OCI-LY3 (cell line): ENCODE measurements around the gene UBQLN1.

Source experiments
- H2AFZ ChIP-seq: fragments of 200-600, 300-600 bp; shearing (Covaris generic); 2 replicates; pipeline ENCODE4 v1.6.0; 2014; ENCODE audit warnings: antibody characterized with exemption, low read depth, low read length
- H3K27ac ChIP-seq: fragments of 200-600, 300-600 bp; sonication (generic); 2 replicates; pipeline ENCODE4 v1.5.1; 2014; ENCODE audit warnings: mild to moderate bottlenecking, low read length, moderate library complexity, mixed read lengths
- H3K27me3 ChIP-seq: fragments of 200-600, 300-600 bp; sonication (generic); 2 replicates; pipeline ENCODE4 v1.6.1; 2014; ENCODE audit warnings: low read depth, low read length, mixed read lengths
- H3K36me3 ChIP-seq: fragments of 200-600, 300-600 bp; sonication (generic); replicated peaks from 2 replicates; pipeline ENCODE3; 2014; ENCODE audit warnings: low read depth, low read length, mixed read lengths
- H3K4me1 ChIP-seq: fragments of 300-600, 200-600 bp; sonication (generic); 2 replicates; pipeline ENCODE4 v1.6.1; 2014; ENCODE audit warnings: low read length, mixed read lengths
- H3K4me2 ChIP-seq: fragments of 200-600, 300-600 bp; sonication (generic); 2 replicates; pipeline ENCODE4 v1.6.1; 2014; ENCODE audit warnings: low read length, mixed read lengths
- H3K4me3 ChIP-seq: fragments of 300-600, 200-600 bp; sonication (generic); 2 replicates; pipeline ENCODE4 v1.5.1; 2014; ENCODE audit warnings: antibody characterized with exemption, mild to moderate bottlenecking, low read length, moderate library complexity
- H3K79me2 ChIP-seq: fragments of 300-600, 200-600 bp; shearing (Covaris generic); 2 replicates; pipeline ENCODE4 v1.6.1; 2014; ENCODE audit warnings: mild to moderate bottlenecking, low read length, mixed read lengths
- H3K9ac ChIP-seq: fragments of 300-600, 200-600 bp; shearing (Covaris generic); 2 replicates; pipeline ENCODE4 v1.6.0; 2014; ENCODE audit warnings: mild to moderate bottlenecking, low read length, moderate library complexity
- H3K9me3 ChIP-seq: fragments of 200-600, 300-600 bp; shearing (Covaris generic); 2 replicates; pipeline ENCODE4 v1.6.1; 2014; ENCODE audit warnings: low read length, mixed read lengths; ENCODE audit not compliant: insufficient read depth
- H4K20me1 ChIP-seq: fragments of 200-600, 300-600 bp; sonication (generic); 2 replicates; pipeline ENCODE4 v1.6.1; 2016; ENCODE audit warnings: low read length, mixed read lengths; ENCODE audit not compliant: insufficient read depth
- EZH2phosphoT487 ChIP-seq: fragments of 200-600 bp; shearing (Covaris generic); IDR thresholded peaks from 2 replicates; pipeline ENCODE4 v1.6.1; 2018; ENCODE audit warnings: antibody characterized with exemption, mixed run types, low read depth
- TF ChIP-seq, protein P1 (sequence below): fragments of 200-600, 300-600 bp; sonication (generic); IDR thresholded peaks from 2 replicates; pipeline ENCODE4 v1.5.1; 2014; ENCODE audit warnings: antibody characterized with exemption, low read length, low read depth

Gene UBQLN1

DNA sequence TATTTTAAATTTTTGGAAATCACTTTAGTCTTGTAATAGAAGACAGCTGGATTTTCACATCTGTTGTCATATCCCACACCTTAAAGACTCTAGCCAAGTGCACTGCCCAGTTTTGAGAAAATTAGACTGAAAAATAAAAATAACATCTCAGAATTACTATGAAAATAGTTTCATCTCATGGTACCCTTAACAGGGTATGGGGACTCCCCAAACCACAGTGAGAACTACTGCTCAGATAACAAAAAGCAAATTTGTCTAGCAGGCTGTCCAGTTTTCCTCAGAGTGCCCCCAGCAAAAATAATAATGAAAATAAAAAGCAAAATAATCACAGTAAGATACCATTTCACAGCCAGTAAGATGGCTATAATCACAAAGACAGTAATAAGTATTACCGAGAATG, 6.5 kb downstream of the UBQLN1 start:
- H4K20me1 ChIP-seq: peaks cover 91% of the 10 kb centered on the region
- H3K9me3 ChIP-seq: no peaks in the 10 kb centered on the region
- no peak overlapping the region for H2AFZ ChIP-seq
- H3K4me2 ChIP-seq: no peak overlapping the region
- no peak for TF ChIP-seq EZH2phosphoT487
- TF ChIP-seq, protein P1, sequence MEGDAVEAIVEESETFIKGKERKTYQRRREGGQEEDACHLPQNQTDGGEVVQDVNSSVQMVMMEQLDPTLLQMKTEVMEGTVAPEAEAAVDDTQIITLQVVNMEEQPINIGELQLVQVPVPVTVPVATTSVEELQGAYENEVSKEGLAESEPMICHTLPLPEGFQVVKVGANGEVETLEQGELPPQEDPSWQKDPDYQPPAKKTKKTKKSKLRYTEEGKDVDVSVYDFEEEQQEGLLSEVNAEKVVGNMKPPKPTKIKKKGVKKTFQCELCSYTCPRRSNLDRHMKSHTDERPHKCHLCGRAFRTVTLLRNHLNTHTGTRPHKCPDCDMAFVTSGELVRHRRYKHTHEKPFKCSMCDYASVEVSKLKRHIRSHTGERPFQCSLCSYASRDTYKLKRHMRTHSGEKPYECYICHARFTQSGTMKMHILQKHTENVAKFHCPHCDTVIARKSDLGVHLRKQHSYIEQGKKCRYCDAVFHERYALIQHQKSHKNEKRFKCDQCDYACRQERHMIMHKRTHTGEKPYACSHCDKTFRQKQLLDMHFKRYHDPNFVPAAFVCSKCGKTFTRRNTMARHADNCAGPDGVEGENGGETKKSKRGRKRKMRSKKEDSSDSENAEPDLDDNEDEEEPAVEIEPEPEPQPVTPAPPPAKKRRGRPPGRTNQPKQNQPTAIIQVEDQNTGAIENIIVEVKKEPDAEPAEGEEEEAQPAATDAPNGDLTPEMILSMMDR: no peak
- no peaks in the 10 kb centered on the region for H3K27me3 ChIP-seq
- H3K79me2 ChIP-seq: peaks cover 100% of the 10 kb centered on the region
- H3K27ac ChIP-seq: no peak overlapping the region
- peaks cover 14% of the 10 kb centered on the region for H3K36me3 ChIP-seq
- H3K9ac ChIP-seq: no peak overlapping the region
- no peak overlapping the region for H3K4me3 ChIP-seq
- peaks cover 31% of the 10 kb centered on the region for H3K4me1 ChIP-seq

DNA sequence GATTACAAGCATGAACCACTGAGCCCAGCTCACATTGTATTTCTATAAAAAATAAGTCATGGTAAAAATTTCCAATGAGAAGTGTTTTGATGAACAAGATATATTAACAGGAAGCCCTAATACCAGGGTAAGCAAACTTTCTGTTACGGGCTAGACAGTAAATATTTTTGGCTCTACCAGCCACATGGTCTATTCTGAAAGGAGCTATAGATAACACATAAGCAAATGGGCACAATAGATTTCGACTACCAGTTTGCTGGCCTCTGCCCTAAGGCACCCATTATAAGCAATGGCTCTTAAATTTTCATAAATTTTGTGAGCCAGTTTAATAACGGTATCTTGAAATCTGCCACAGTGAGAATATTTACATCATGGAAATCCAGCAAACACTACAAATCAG, 8.1 kb downstream of the UBQLN1 start:
- Histone ChIP-seq H3K36me3 (peaks cover 3% of the 10 kb centered on the region), H2AFZ (no peak overlapping the region), H3K4me2 (no peak overlapping the region), H3K9ac (no peak overlapping the region), H3K27ac (no peak overlapping the region), H3K9me3 (no peaks in the 10 kb centered on the region), H4K20me1 (peaks cover 92% of the 10 kb centered on the region), H3K79me2 (peaks cover 100% of the 10 kb centered on the region), H3K27me3 (no peaks in the 10 kb centered on the region), H3K4me3 (no peak overlapping the region), H3K4me1 (peaks cover 31% of the 10 kb centered on the region)
- TF ChIP-seq, protein P1: no peak
- no peak for TF ChIP-seq EZH2phosphoT487

DNA sequence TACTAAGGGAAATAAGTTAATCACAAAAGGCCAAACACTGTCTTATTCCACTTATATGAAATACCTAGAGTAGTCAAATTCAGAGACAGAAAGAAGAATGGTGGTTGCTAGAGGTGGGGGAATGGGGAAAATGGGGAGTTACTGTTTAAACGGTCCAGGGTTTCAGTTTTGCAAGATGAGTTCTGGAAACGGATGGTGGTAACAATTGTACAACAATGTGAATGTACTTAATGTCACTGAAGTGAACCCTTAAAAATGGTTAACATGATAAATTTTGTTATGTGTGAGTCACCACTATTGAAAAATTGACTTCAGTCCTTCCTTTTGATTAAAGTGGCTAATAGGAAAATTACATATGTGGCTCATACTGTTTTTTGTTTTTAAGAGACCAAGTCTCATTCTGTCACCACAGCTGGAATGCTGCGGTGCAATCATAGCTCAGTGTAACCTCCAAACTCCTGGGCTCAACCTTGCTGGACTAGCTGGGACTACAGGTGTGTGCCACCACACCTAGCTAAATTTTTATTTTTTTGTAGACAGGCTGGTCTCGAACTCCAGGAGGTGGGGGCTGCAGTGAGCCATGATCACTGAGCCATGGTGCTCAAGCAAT, 8.7 kb downstream of the UBQLN1 start:
- no peak overlapping the region for H2AFZ ChIP-seq
- no peaks in the 10 kb centered on the region for H3K9me3 ChIP-seq
- peaks cover 31% of the 10 kb centered on the region for H3K4me1 ChIP-seq
- peaks cover 100% of the 10 kb centered on the region for H3K79me2 ChIP-seq
- H3K4me2 ChIP-seq: no peak overlapping the region
- H4K20me1 ChIP-seq: peaks cover 92% of the 10 kb centered on the region
- no peak overlapping the region for H3K27ac ChIP-seq
- H3K4me3 ChIP-seq: no peak overlapping the region
- no peak for TF ChIP-seq EZH2phosphoT487
- TF ChIP-seq, protein P1: no peak
- no peak overlapping the region for H3K9ac ChIP-seq
- no peaks in the 10 kb centered on the region for H3K27me3 ChIP-seq
- peaks cover 3% of the 10 kb centered on the region for H3K36me3 ChIP-seq

DNA sequence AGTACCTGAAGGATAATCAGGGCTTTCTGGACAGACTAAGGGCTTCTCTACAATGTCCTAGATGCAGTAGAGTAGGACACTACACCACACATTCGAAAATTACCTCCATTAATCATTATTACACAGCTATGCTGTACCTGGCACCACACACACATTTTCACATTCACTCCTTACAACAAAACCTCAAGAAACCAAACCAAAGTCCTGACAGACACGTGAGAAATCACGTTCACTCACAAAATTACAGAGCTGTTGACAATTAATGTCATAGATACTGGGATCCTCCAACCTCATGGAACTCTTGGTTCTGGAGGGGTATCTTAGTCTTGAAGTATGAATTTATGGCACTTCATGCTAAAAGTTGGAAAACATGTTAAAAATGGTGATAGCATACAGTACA, 16.3 kb downstream of the UBQLN1 start:
- Histone ChIP-seq H3K27ac (no peak overlapping the region), H3K9me3 (no peaks in the 10 kb centered on the region), H3K4me1 (peaks cover 11% of the 10 kb centered on the region), H3K9ac (no peak overlapping the region), H3K79me2 (peaks cover 100% of the 10 kb centered on the region), H3K4me3 (no peak overlapping the region), H2AFZ (no peak overlapping the region), H3K27me3 (no peaks in the 10 kb centered on the region), H3K4me2 (no peak overlapping the region), H4K20me1 (peaks cover 94% of the 10 kb centered on the region), H3K36me3 (no peaks in the 10 kb centered on the region)
- TF ChIP-seq, protein P1: no peak
- TF ChIP-seq EZH2phosphoT487: no peak
